ENCODE results near the gene MRC2.
A peak's percentile ranks its signal among the peaks of the same experiment; 100 is the strongest.

- TF ChIP-seq POLR2A (IDR thresholded peaks at IDR 0.05; ENCODE audit: low read depth, low read length) = no peak
- 0 out of 2 replicates have a peak, but pooled peaks have one; percentile 25 for TF ChIP-seq TAF1 (IDR thresholded peaks at IDR 0.05; ENCODE audit: low read depth, low read length)
- no peak for TF ChIP-seq POLR2AphosphoS5 (IDR thresholded peaks at IDR 0.05; ENCODE audit: low read depth, low read length)
- peak; percentile 66 for TF ChIP-seq SPI1 (IDR thresholded peaks at IDR 0.05; ENCODE audit: low read depth, low read length)
- TF ChIP-seq POU2F2 (IDR thresholded peaks at IDR 0.05; ENCODE audit: low read depth, low read length) = no peak
- TF ChIP-seq PAX5 (IDR thresholded peaks at IDR 0.05; ENCODE audit: insufficient read depth, low read length, severe bottlenecking) = no peak
These were observed 25.0 kb downstream of the MRC2 start for GRCh38 chr17:62652251-62653001.

Data from GM12891 (cell line).